GM08714 (cell line): ENCODE results near the gene MEX3C.

ENCODE experiments used
- H3K4me3 ChIP-seq: fragments of 200-500 bp; sonication (Bioruptor generic); 2 replicates; pipeline ENCODE4 v1.5.1; 2014; ENCODE audit warnings: mild to moderate bottlenecking, low read length, inconsistent platforms
- ZNF274 ChIP-seq: IDR thresholded peaks from 2 replicates; pipeline ENCODE4 v1.6.1; 2012; ENCODE audit warnings: mild to moderate bottlenecking, low read depth, low read length

The MEX3C gene

DNA sequence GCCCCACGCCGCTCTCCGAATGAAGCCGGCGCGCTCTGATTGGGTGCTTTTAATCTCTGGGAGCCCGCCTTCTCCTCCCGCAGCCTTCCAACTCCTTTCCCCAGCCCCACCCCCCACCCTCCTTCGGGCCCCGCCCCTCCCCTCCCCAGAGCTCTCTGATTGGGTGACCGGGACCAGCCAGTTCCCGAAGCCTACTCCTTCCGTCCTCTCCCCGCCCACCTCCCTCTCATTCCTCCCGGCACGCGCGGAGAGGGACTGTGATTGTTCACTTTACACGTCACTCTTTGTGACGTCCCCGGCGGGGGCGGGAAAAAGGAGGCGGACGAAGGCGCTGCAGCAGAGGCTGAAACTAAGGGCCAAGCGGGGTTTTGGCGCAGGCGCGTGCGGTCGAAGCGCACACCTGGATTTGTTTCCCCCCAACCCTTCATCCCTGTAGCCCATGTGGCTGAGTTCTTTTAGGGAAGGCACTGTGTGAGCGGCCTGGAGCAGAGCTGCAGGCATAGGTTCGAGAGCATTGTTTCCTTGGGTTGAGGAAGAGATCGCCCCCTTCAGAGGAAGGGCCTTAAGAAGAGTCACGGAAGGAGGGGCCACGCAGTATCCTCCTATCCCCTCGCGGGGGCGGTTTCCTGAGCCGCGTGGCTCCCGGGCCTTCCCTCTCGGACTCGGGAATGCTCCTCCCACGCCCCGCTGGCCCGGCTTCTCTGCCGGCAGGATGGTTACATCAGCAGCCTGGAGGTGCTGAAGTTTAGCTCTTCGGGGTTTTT lies at the start of gene MEX3C:
TSS of gene MEX3C (minus strand) at position 21 of the 764 bp plus-strand sequence. CDS start 361 bp downstream, outside the sequence.
- TF ChIP-seq ZNF274: no peak
- H3K4me3 ChIP-seq: peak within 1 kb of the TSS; percentile 88

DNA sequence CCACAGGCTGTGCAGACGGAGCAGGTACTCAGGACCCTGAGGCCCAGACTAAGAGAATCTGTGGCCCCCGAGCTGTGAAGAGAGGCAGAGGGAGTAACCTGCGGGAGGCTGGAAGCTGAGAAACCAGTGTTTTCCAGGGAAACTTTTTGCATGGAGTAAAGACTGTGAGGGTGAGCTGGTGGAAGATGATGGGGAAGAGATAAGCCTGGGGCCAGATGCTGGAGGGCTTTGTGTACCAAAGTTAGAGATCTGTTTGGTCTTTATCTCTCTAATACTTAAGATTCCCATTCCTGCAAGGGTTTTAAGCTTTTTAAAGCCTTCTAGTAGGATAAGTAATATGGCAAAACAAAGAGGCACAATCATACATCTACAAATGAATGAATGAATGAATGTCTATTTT lies 43.7 kb upstream of the MEX3C start:
- H3K4me3 ChIP-seq: no peak overlapping the region
- TF ChIP-seq ZNF274: no peak

DNA sequence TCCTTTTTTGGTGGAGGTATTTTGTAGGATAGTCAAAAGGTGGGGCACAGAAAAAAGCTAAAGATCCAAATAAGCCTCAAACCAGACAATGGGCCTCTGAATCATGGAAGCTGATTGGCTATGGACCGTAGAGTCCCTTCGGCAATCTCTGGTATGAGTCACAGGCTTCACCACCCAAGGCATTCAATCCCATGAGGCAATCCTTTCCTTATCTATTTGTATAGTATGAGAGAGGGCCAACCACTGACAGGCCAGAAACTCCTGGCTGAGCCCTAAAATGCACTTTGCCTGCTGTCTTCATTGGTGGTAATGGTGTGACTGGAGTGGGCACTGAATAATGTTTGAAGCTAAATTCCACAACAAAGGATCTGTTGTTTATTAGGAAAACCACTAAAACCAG lies 38.7 kb upstream of the MEX3C start:
- H3K4me3 ChIP-seq: no peak overlapping the region
- TF ChIP-seq ZNF274: no peak

DNA sequence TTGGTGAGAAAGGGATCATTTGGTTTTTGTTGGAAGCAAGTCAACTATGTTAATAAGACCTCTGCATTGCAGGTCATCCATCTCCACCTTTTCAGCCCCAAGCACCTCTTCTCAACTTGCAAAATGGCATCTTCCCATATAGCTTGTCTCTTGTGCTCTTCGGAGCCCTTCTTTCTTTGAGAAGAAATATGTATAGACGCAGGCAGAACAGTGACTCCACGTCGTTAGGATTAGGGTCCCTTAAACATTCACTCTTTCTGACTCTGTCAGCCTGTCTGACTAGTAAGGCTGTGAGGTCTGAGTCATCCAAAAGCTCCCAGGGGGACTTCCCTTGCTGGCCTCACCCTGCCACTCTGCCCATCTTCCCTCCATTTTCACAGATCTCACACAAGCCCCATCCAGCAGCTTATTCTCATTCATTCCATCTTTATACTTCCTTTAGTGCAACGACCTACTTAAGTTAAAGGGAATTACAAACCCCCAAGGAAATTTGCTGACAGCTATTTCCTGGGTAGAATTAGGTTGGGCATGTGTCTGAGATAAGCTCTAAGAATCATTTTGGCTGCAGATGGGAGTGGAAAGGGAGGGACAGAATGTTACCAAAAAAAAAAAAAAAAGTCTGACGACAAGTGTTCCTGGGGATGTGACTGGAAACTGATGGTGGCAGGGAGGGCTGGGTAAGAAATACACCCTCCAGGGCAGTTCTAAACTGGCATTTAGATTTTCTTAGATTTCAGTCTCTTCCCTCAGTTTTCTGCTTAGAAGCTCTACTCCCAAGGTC lies 37.7 kb upstream of the MEX3C start:
- no peak for TF ChIP-seq ZNF274
- H3K4me3 ChIP-seq: no peak overlapping the region

DNA sequence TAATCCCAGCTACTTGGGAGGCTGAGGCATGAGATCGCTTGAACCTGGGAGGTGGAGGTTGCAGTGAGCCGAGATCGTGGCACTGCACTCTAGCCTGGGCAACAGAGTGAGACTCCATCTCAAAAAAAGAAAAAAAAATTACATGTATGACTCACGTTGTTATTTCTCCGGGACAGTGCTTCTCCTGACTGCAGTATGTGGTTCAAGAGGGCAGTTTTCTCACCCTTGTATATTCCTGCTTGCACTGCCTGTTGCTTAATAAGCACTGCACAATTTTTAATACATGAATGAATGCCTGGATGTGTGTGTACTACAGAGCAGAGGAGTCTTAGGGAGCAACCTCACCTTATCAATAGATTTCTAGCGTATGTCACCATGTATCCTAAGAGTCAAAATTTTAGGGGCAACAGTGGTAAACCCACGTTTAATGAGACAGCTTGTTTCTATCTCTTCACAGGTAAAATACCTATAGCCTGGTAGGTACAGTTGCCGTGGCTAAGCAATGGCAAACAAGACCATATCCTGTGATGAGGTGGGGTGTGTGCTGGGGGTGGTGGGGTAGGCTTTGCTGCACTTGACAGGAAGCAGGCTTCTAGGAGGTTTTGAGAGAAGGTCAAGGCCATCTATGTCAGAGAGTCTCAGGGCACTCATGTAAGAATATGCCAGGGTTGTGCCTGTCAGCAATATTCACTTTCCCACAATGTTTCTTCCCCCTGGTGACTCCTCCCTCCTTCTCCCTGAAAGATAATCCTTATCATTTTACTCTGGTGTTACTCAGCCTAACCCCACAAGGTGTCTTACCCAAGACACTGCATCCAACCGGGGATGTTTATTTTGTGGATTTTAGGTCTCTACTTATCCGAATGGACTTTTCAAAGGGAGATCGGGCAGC lies 36.9 kb upstream of the MEX3C start:
- TF ChIP-seq ZNF274: no peak
- H3K4me3 ChIP-seq: no peak overlapping the region

DNA sequence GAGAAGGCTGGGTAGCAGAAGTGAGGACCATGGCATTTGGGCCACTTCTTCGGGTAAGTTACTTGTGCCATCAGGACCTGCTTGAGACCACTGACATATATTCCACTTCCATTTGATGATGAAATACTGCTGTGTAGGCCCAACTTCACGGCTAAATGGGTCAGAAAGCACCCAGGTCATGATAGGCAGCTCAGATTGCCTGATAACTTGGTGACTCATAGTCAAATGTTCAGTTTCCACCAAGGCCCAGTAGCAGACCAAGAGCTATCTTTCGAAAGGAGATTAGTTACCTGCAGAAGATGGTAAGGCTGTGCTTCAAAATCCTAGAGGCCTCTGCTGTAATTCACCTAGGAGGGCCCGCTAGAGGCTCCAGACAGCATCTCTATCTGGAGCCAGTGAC lies 31.8 kb upstream of the MEX3C start:
- no peak overlapping the region for H3K4me3 ChIP-seq
- TF ChIP-seq ZNF274: no peak

DNA sequence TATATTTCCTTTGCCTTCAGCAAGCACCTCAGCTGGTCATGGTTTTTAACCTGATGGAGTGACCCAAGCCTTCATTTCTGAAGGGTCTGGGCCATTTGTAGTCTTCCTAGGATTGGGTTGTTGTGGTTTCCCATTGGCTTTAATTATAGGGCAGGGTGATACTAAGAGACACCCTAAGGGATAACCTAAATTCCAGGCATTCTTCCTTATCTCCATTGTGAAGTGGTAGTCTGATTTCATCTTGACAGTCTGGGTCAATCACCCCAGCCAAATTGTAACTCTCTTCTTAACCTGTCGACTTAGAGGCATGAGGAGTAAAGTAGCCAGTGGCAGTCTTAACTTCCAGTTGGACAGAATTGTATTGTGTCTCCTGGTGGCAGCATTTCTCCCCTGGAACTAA lies 30.2 kb upstream of the MEX3C start:
- TF ChIP-seq ZNF274: no peak
- H3K4me3 ChIP-seq: no peak overlapping the region

DNA sequence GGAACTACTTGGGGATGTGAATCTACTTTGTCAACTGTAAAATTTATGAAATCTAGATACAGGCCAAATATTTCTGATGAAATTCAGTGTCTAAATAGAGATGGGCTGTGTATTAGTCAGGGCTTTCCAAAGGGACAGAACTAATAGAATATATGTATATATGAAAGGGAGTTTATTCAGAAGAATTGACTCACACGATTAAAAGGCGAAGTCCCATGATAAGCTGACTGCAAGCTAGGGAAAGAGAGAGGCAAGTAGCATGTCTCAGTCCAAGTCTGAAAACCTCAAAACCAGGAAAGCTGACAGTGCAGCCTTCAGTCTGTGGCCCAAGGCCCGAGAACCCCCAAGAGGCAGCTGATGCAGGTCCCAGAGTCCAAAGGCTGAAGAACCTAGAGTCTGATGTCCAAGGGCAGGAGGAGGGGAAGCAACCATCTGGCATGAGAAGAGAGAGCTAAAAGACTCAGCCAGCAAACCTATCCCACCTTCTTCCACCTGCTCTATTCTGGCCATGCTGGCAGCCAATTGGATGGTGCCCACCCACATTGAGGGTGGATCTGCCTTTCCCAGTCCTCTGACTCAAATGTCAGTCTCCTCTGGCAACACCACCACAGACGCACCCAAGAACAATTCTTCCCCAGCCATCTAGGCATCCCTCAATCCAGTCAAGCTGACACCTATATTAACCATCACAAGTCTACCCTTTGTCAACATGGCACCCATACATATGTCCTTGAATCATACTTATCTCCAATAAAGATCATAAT lies 29.3 kb upstream of the MEX3C start:
- no peak overlapping the region for H3K4me3 ChIP-seq
- no peak for TF ChIP-seq ZNF274

DNA sequence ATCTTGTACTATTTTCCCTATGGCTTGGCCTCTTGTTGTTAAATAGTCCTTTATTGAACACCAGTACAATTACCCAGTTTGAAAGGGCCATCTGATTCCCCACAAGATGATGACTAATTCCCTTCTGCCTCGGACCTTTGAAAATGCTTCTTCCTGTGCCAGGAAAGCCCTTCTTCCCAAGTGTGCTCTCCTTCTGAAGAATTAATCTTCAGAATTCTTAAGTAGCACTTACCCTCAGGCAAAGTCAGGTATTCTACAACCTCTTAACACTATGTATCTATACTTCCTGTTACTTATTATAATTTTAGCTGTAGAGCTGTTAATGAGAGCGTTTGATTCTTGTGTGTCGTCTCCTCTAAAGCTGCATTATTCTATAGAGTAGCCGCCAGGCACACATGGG lies 28.6 kb upstream of the MEX3C start:
- no peak for TF ChIP-seq ZNF274
- H3K4me3 ChIP-seq: no peak overlapping the region

DNA sequence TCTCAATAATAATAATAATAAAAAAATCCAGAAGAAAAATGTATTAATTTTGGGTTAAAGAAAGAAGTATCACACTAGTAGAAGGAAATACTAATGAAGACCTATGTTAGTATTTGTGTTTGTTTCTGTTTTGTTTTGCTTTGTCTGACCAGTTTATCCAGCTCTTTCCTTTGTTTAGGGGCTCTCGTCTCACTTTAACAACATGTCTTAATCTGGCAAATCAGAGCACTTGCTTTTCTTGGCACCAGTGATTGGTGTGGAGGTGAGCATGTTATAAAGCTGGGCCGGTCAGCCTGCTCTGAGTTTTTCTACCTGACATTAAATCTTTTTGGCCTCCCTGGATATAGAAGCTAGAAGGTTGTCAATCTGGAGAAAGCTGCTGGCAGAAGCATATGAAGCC lies 15.1 kb upstream of the MEX3C start:
- no peak overlapping the region for H3K4me3 ChIP-seq
- TF ChIP-seq ZNF274: no peak

DNA sequence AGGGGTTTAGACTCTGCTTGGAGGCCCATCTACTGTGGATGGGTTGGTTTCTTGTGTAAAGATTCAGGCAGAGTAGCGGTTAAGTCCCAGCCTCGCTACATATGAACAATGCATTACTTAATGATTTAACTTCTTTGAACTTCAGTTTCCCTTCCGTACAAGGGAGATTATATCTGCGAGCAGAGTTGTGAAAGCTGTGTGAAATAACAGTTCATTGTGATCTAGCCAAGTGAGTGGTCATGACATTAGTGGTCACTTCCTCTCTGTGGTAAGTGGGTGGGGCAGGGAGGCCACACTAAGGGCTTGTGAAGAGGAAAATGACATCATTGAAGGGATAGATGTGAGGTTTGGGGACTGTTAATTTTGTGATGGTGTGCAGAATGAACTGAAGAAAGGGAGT lies 14.1 kb upstream of the MEX3C start:
- TF ChIP-seq ZNF274: no peak
- H3K4me3 ChIP-seq: no peak overlapping the region

DNA sequence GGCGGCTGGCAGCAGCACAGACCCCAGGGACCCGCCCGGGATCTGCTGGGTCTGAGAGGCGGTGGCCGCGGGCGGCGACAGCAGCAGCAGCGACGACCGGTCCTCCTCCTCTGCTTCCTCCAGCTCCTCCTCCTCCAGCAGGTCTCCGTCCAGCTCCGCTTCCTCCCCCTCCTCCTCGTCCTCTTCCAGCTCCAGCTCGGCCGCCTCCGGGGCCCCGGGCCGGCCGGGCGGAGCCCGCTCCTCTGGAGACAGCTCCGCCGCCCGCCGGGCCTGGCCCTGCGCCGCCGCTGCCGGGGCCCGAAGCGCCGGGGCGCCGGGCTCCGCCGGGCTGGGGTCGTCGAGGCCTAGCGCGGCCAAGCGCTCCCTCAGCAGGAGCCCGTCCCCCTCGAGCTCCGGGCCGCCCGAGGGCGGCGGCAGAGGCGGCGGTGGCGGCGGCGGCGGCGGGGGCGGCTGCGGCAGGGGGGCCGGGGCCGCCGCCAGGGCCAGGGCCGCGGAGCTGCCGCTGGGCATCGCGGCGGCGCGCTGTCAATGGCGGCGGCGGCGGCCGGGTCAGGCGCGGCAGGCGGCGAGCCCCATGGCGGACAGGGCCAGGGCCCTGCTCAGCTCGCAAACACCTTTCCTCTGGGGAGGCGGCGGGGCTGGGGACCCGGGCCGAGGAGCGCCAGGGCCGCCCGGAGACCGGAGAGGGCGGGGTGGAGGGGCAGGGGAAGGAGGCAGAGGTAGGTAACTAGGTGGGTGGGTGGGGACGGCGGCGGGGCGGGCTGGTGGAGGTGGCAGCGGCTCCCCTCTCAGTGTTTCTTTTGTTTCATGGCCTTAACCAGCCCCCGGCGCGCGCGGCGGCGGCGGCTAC lies 445 bp downstream of the MEX3C start:
- H3K4me3 ChIP-seq: peak overlapping the region; percentile 88
- no peak for TF ChIP-seq ZNF274

DNA sequence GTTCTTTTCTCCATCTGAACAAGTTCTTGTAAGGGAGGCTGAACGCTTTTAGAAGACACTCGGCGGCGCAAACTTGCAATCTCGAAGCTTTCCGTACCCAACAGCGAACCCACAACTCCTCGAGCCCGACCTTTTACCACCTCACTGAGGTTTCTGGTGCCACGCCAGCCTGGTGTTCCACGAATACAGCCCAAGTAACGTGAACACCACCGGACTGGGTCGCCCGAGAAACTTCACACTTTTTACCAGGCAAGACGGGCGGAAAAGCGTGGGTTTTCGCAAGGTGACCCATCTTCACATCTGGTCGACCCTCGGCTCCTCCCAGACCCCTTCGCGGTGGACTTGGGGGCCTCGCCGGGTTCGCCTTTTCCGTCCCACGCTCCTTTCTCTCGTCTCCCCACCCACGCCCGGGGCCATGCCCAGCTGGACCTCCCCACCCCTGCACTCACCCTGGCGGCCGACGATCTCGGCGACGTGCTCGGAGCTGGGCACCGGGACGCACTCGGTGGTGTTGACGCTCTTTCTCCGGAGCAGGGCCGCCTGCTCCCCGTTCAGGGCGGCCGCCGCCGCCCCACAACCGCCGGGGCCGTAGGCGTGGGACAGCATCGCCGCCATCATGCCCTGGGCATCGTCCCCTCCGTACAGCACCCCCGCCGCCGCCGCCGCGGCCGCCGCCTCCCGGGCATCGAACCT lies 1.2 kb downstream of the MEX3C start:
- no peak for TF ChIP-seq ZNF274
- H3K4me3 ChIP-seq: peak overlapping the region; percentile 88
